Measurements from ENCODE around the gene LITAF.

The LITAF gene

DNA sequence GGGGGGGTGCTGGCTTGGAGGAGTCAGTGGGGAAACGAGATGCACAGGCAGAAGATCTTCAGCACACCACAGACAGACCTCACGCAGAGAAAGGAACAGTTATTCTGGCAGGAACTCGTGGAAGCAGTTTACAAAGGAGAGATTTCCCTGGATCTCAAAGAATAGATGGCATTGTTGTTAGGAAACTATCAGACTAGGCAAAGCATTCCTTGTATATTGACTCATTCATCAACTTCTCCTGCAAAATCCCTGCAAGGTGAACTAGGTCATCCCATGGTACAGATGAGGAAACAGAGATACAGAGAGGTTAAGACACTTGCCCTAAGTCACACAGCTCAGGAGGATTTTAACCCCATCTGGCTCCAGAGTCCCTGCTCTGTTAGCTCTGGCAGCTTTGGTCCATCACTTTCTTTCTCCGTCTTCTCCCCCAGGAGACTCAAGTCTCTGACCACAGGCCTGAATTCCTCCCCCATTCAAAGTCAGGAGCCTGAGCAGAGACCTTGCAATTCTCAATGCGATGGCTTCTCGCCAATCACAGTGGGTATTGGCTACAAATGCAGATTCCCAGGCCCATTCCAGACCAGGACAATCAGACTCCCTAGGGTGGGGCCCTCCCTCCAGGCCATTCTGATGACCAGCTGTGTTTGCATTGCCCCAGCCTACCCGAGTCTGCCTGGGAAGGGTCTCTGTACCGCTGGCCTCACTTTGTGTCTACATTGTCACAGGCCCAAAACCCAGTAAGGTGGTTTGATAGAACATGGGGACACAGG lies 56.4 kb downstream of the LITAF start:
- DNase-seq (ENCODE audit: low read depth): no peak
- TF ChIP-seq, protein P1, sequence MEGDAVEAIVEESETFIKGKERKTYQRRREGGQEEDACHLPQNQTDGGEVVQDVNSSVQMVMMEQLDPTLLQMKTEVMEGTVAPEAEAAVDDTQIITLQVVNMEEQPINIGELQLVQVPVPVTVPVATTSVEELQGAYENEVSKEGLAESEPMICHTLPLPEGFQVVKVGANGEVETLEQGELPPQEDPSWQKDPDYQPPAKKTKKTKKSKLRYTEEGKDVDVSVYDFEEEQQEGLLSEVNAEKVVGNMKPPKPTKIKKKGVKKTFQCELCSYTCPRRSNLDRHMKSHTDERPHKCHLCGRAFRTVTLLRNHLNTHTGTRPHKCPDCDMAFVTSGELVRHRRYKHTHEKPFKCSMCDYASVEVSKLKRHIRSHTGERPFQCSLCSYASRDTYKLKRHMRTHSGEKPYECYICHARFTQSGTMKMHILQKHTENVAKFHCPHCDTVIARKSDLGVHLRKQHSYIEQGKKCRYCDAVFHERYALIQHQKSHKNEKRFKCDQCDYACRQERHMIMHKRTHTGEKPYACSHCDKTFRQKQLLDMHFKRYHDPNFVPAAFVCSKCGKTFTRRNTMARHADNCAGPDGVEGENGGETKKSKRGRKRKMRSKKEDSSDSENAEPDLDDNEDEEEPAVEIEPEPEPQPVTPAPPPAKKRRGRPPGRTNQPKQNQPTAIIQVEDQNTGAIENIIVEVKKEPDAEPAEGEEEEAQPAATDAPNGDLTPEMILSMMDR (IDR thresholded peaks at IDR 0.05; ENCODE audit: insufficient read depth, low read depth, low read length, missing control alignments): no peak
- H3K4me3 ChIP-seq (ENCODE audit: low read depth, low read length): no peak overlapping the region

GRCh38 chr16:11529285-11529684 lies 57.4 kb downstream of the LITAF start:
- TF ChIP-seq, protein P1 (IDR thresholded peaks at IDR 0.05; ENCODE audit: insufficient read depth, low read depth, low read length, missing control alignments): no peak
- no peak overlapping the region for H3K4me3 ChIP-seq (ENCODE audit: low read depth, low read length)
- DNase-seq (ENCODE audit: low read depth): no peak

DNA sequence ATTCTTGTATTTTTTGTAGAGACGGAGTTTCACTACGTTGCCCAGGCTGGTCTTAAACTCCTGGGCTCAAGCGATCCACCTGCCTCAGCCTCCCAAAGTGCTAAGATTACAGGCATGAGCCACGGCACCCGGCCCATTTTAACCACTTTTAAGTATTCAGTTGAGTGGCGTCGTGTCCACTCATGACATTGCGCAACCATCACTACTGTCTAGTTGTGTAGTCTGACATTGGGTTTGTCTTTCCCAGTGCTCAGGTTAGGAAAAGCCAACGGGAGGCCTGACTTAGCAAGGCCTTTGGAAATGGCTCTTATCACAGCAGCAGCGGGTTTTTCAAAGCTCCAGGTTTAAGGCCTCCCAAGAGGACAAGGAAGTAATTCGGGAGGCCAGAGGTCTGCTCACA lies 58.7 kb downstream of the LITAF start:
- no peak overlapping the region for H3K4me3 ChIP-seq (ENCODE audit: low read depth, low read length)
- TF ChIP-seq, protein P1 (IDR thresholded peaks at IDR 0.05; ENCODE audit: insufficient read depth, low read depth, low read length, missing control alignments): no peak
- no peak for DNase-seq (ENCODE audit: low read depth)

DNA sequence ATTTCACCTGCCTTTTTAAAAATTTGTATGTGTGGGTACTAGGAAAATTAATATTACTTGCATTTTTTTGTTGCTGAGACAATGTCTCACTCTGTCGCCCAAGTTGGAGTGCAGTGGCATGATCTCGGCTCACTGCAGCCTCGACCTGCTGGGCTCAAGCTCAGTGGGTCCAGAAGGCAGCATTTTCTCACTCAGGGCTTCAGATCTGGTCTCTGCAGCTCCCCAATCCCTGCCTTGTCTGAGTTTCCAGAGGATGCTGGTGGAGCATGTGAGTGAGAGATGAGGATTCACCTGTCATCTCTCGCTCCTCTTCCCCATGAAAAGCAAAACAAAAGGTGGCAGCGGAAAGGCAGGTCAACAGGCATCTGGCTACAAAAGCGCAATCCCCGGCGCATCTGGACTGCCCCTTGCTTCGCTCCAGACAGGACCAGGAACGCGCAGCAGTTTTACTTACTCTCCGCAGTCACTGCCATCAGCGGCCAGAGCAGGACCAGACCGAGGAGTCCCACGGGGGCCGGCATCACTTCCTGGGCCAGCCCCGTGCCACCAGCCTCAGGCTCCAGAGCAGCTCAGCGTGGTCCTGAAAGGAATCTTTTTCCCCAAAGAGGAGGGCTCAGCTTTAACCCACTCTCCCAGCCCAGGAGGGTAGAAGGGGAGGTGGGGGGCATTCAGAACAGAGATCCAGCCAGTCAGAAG lies 59.9 kb downstream of the LITAF start:
- peak; percentile 12 for DNase-seq (ENCODE audit: low read depth)
- no peak overlapping the region for H3K4me3 ChIP-seq (ENCODE audit: low read depth, low read length)
- TF ChIP-seq, protein P1 (IDR thresholded peaks at IDR 0.05; ENCODE audit: insufficient read depth, low read depth, low read length, missing control alignments): no peak

- TF ChIP-seq, protein P1 (IDR thresholded peaks at IDR 0.05; ENCODE audit: insufficient read depth, low read depth, low read length, missing control alignments): no peak
- no peak for DNase-seq (ENCODE audit: low read depth)
- no peak overlapping the region for H3K4me3 ChIP-seq (ENCODE audit: low read depth, low read length)
These were observed 62.5 kb downstream of the LITAF start for GRCh38 chr16:11524098-11524760.

- no peak overlapping the region for H3K4me3 ChIP-seq (ENCODE audit: low read depth, low read length)
- TF ChIP-seq, protein P1 (IDR thresholded peaks at IDR 0.05; ENCODE audit: insufficient read depth, low read depth, low read length, missing control alignments): no peak
- no peak for DNase-seq (ENCODE audit: low read depth)
These were observed 65.7 kb downstream of the LITAF start for GRCh38 chr16:11521055-11521454.
